Liver (tissue), 9 donors: ENCODE results near the gene MCF2. TPM values are rescaled to one million over a fixed set of nuclear protein-coding genes. Genes with fewer than 3 reads are reported as not detected.

ENCODE experiments used
- DNase-seq: peaks from one replicate; pipeline ENCODE4 v3.0.0-alpha.2; 2017; ENCODE audit warnings: low spot score
- H3K27ac ChIP-seq, 2 donors: one replicate each; pipeline ENCODE4 v1.7.0; 2013; ENCODE audit warnings: inconsistent platforms in 2 of 2, low read length in 2 of 2, control low read depth in 1 of 2, low read depth in 1 of 2, mild to moderate bottlenecking in 1 of 2
- H3K27me3 ChIP-seq, 4 donors: one replicate each; pipeline versions ENCODE4 v1.6.1 to v1.7.0; 2013; ENCODE audit warnings: low read length in 3 of 4, inconsistent platforms in 1 of 4, mild to moderate bottlenecking in 1 of 4, moderate library complexity in 1 of 4; ENCODE audit not compliant: control insufficient read depth in 4 of 4, insufficient read depth in 4 of 4
- H3K36me3 ChIP-seq, 4 donors: one replicate each; pipeline versions ENCODE4 v1.6.1 to v1.7.0; 2013; ENCODE audit warnings: low read length in 3 of 4, mild to moderate bottlenecking in 3 of 4, low read depth in 1 of 4, moderate library complexity in 1 of 4; ENCODE audit not compliant: control insufficient read depth in 4 of 4, insufficient read depth in 3 of 4
- H3K4me1 ChIP-seq, 4 donors: one replicate each; pipeline versions ENCODE4 v1.6.1 to v1.7.0; 2013; ENCODE audit warnings: low read length in 3 of 4, mild to moderate bottlenecking in 3 of 4, moderate library complexity in 1 of 4; ENCODE audit not compliant: control insufficient read depth in 4 of 4, insufficient read depth in 4 of 4
- H3K4me3 ChIP-seq, 3 donors: one replicate each; pipeline versions ENCODE4 v1.6.1 to v1.7.0; 2013; ENCODE audit warnings: low read length in 3 of 3, control low read depth in 1 of 3, low read depth in 1 of 3, mild to moderate bottlenecking in 1 of 3
- H3K9ac ChIP-seq, 2 donors: one replicate each; pipeline ENCODE4 v1.7.0; 2013; ENCODE audit warnings: low read length in 2 of 2, mild to moderate bottlenecking in 2 of 2, moderate library complexity in 2 of 2, control low read depth in 1 of 2, low read depth in 1 of 2
- H3K9me3 ChIP-seq, 4 donors: one replicate each; pipeline versions ENCODE4 v1.6.1 to v1.7.0; 2013; ENCODE audit warnings: low read length in 3 of 4; ENCODE audit not compliant: control insufficient read depth in 4 of 4
- CTCF ChIP-seq: fragments of 150-350 bp; IDR thresholded peaks from 2 replicates; pipeline ENCODE4 v1.5.1; 2017; ENCODE audit warnings: improper control_type of control experiment, low read depth, low read length; ENCODE audit not compliant: missing input control
- EGR1 ChIP-seq, 2 donors: IDR thresholded peaks; 2 replicates each; pipeline ENCODE4 v1.6.1; 2016 to 2018; ENCODE audit warnings: antibody characterized with exemption in 2 of 2, low read depth in 2 of 2
- FOXA1 ChIP-seq: IDR thresholded peaks from 2 replicates; pipeline ENCODE4 v1.6.1; 2016; ENCODE audit warnings: antibody characterized with exemption
- FOXA2 ChIP-seq: IDR thresholded peaks from 2 replicates; pipeline ENCODE4 v1.6.1; 2016; ENCODE audit warnings: antibody characterized with exemption
- GABPA ChIP-seq, 2 donors: IDR thresholded peaks in 1 of 2; conservative IDR thresholded peaks in 1 of 2; 2 replicates each; pipeline ENCODE4 v1.6.1; 2016; ENCODE audit warnings: antibody characterized with exemption in 2 of 2, mild to moderate bottlenecking in 1 of 2, moderate library complexity in 1 of 2
- HNF4A ChIP-seq, 2 donors: conservative IDR thresholded peaks; 2 replicates each; pipeline ENCODE4 v1.6.1; 2016; ENCODE audit warnings: antibody characterized with exemption in 2 of 2, mild to moderate bottlenecking in 2 of 2
- HNF4G ChIP-seq: IDR thresholded peaks from 2 replicates; pipeline ENCODE4 v1.6.1; 2016; ENCODE audit warnings: antibody characterized with exemption
- JUND ChIP-seq, 2 donors: IDR thresholded peaks; 2 replicates each; pipeline ENCODE4 v1.6.1; 2016; ENCODE audit warnings: antibody characterized with exemption in 2 of 2
- NR2F2 ChIP-seq: IDR thresholded peaks from 2 replicates; pipeline ENCODE4 v1.6.1; 2016; ENCODE audit warnings: antibody characterized with exemption
- RAD21 ChIP-seq, 2 donors: IDR thresholded peaks; 2 replicates each; pipeline ENCODE4 v1.6.1; 2016; ENCODE audit warnings: antibody characterized with exemption in 2 of 2, mild to moderate bottlenecking in 2 of 2
- REST ChIP-seq: IDR thresholded peaks from 2 replicates; pipeline ENCODE4 v1.6.1; 2016; ENCODE audit warnings: antibody characterized with exemption, mild to moderate bottlenecking
- RXRA ChIP-seq, 2 donors: IDR thresholded peaks; 2 replicates each; pipeline ENCODE4 v1.6.1; 2017 to 2018; ENCODE audit warnings: antibody characterized with exemption in 2 of 2, mild to moderate bottlenecking in 1 of 2
- SP1 ChIP-seq: IDR thresholded peaks from 2 replicates; pipeline ENCODE4 v1.6.1; 2018; ENCODE audit warnings: antibody characterized with exemption, mild to moderate bottlenecking
- TAF1 ChIP-seq: conservative IDR thresholded peaks from 2 replicates; pipeline ENCODE4 v1.6.1; 2016; ENCODE audit warnings: antibody characterized with exemption, mild to moderate bottlenecking
- YY1 ChIP-seq: IDR thresholded peaks from 2 replicates; pipeline ENCODE4 v1.6.1; 2016; ENCODE audit warnings: antibody characterized with exemption, mild to moderate bottlenecking
- ZBTB33 ChIP-seq: IDR thresholded peaks from 2 replicates; pipeline ENCODE4 v1.6.1; 2016; ENCODE audit warnings: antibody characterized with exemption
- WGBS: extraction: QIAGEN DNeasy Blood & Tissue Kit; methylation state at CpG from one replicate; pipeline ENCODE4 v1.1.7; 2013; 5-methylcytosine and 5-hydroxymethylcytosine counted together
- polyA plus RNA-seq, 2 donors: library from polyadenylated mRNA; stranded (reverse) in 1 of 2; unstranded in 1 of 2; fragments of 200-250 nt in 1 of 2; fragments of >200 nt in 1 of 2; fragmentation: Nextera tagmentation in 1 of 2; extraction: Ambion mirVana in 1 of 2; gene quantifications; one replicate each; pipeline versions ENCODE4 v1.2.1 to v1.2.3, GENCODE V29; 2013 to 2015
- total RNA-seq, 2 donors: library from RNA; depleted of rRNA; stranded (reverse); fragments of >200 nt; gene quantifications; one replicate each; pipeline ENCODE4 v1.2.3, GENCODE V29; 2014
- TF ChIP-seq, protein P1 (sequence below): IDR thresholded peaks from 2 replicates; pipeline ENCODE4 v1.6.1; 2016; ENCODE audit warnings: antibody characterized with exemption
- TF ChIP-seq, protein P2 (sequence below): IDR thresholded peaks from 2 replicates; pipeline ENCODE4 v1.6.1; 2016; ENCODE audit warnings: antibody characterized with exemption
- donor health status: healthy.
- donor health status: healthy.
- donor health status: healthy.
- donor health status: healthy.
- donor health status: healthy.

Gene MCF2
- total and polyA plus RNA-seq, 4 donors, result 0.03 to 0.33 (median 0.08) TPM

- TF ChIP-seq RXRA (IDR thresholded peaks at IDR 0.05), result no peak
- TF ChIP-seq, protein P1, sequence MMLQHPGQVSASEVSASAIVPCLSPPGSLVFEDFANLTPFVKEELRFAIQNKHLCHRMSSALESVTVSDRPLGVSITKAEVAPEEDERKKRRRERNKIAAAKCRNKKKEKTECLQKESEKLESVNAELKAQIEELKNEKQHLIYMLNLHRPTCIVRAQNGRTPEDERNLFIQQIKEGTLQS, result no peak
- TF ChIP-seq EGR1 (IDR thresholded peaks at IDR 0.05; ENCODE audit: low read depth in 2 of 2), result no peak
- no peak for TF ChIP-seq TAF1
- no peak for TF ChIP-seq HNF4A (conservative IDR thresholded peaks at IDR 0.05)
- TF ChIP-seq ZBTB33, result no peak
- no peak for TF ChIP-seq FOXA2
- no peak for TF ChIP-seq RAD21 (IDR thresholded peaks at IDR 0.05)
- TF ChIP-seq NR2F2, result no peak
- TF ChIP-seq, protein P2, sequence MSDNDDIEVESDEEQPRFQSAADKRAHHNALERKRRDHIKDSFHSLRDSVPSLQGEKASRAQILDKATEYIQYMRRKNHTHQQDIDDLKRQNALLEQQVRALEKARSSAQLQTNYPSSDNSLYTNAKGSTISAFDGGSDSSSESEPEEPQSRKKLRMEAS, result no peak
- TF ChIP-seq HNF4G, result no peak
- no peak for TF ChIP-seq SP1
- TF ChIP-seq JUND (IDR thresholded peaks at IDR 0.05), result no peak
- no peak for TF ChIP-seq GABPA (IDR thresholded peaks at IDR 0.05 in 1 of 2, conservative IDR thresholded peaks at IDR 0.05 in 1 of 2)
- TF ChIP-seq CTCF, result no peak
- no peak for TF ChIP-seq REST
- TF ChIP-seq YY1, result no peak
- no peak for TF ChIP-seq FOXA1
- Histone ChIP-seq H3K9ac (no peak overlapping the region), H3K4me3 (no peak overlapping the region), H3K27me3 (no peaks in the 10 kb centered on the region), H3K27ac (no peak overlapping the region), H3K36me3 (peaks cover 0 to 5% (median 2%) of the 10 kb centered on the region in 4 donors), H3K4me1 (no peaks in the 10 kb centered on the region), H3K9me3 (no peaks in the 10 kb centered on the region)
- DNase-seq, result no peak
- 95% methylated on average over 1 of the region's 1 CpG for WGBS
These were observed 17.8 kb upstream of the MCF2 start for GRCh38 chrX:139725720-139726119.

DNA sequence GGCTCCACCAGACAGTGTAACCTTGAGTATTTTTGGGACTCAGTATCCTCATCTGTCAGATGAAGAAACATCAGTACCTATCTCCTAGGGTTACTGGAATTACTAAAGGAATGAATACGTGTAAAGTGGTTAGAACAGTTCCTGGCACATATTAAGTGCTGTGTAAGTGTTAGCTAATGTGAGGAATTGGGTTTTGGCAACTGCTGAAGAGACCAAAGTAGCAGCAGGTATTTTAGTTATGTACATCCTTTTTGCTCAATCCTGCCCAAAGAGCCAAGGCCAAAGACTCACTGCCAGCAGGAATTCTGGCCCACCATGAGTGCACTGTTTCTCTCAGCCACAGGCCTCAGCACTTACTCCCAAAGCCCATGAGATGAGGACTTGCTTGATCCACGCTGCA, 16.7 kb upstream of the MCF2 start:
- TF ChIP-seq GABPA (IDR thresholded peaks at IDR 0.05 in 1 of 2, conservative IDR thresholded peaks at IDR 0.05 in 1 of 2), result no peak
- no peak for TF ChIP-seq ZBTB33
- no peak for TF ChIP-seq EGR1 (IDR thresholded peaks at IDR 0.05; ENCODE audit: low read depth in 2 of 2)
- TF ChIP-seq HNF4A (conservative IDR thresholded peaks at IDR 0.05), result no peak
- TF ChIP-seq RXRA (IDR thresholded peaks at IDR 0.05), result no peak
- TF ChIP-seq, protein P1, result no peak
- WGBS, result 92% methylated on average over 2 of the region's 2 CpGs
- Histone ChIP-seq H3K27me3 (no peaks in the 10 kb centered on the region), H3K27ac (no peak overlapping the region), H3K9me3 (no peaks in the 10 kb centered on the region), H3K4me3 (no peak overlapping the region), H3K36me3 (peaks cover 0 to 5% (median under 1%) of the 10 kb centered on the region in 4 donors), H3K4me1 (no peaks in the 10 kb centered on the region), H3K9ac (no peak overlapping the region)
- no peak for DNase-seq
